Neural cell (in vitro differentiated cells): ENCODE measurements around the gene DNAAF1. TPM values are rescaled to one million over a fixed set of nuclear protein-coding genes. Genes with fewer than 3 reads are reported as not detected.

Experiments used
- H2AFZ ChIP-seq: fragments of 200-600, 300-800 bp; sonication (generic), shearing (Covaris generic); 2 replicates; pipeline ENCODE4 v1.6.0; 2014; ENCODE audit warnings: low read depth, mild to moderate bottlenecking, antibody characterized with exemption, low read length, moderate library complexity
- H3F3A ChIP-seq: fragments of 200-600 bp; shearing (Covaris generic); 2 replicates; pipeline ENCODE4 v1.6.1; 2016; ENCODE audit warnings: mild to moderate bottlenecking, moderate library complexity, mixed read lengths, antibody characterized with exemption, low read length; ENCODE audit not compliant: insufficient read depth, poor library complexity, severe bottlenecking
- H3K27ac ChIP-seq: fragments of 200-600, 300-800 bp; sonication (generic), shearing (Covaris generic); 2 replicates; pipeline ENCODE4 v1.5.1; 2014; ENCODE audit warnings: mild to moderate bottlenecking, low read length, moderate library complexity
- H3K27me3 ChIP-seq: fragments of 300-800, 200-600 bp; sonication (generic), shearing (Covaris generic); 2 replicates; pipeline ENCODE4 v1.6.0; 2014; ENCODE audit warnings: mild to moderate bottlenecking, low read depth, low read length, moderate library complexity; ENCODE audit not compliant: insufficient read depth
- H3K36me3 ChIP-seq: fragments of 300-800, 200-600 bp; sonication (generic), shearing (Covaris generic); 2 replicates; pipeline ENCODE4 v1.5.1; 2014; ENCODE audit warnings: mild to moderate bottlenecking, antibody characterized with exemption, low read length, moderate library complexity; ENCODE audit not compliant: insufficient read depth
- H3K4me2 ChIP-seq: fragments of 300-800, 200-600 bp; sonication (generic), shearing (Covaris generic); 2 replicates; pipeline ENCODE4 v1.6.0; 2014; ENCODE audit warnings: mild to moderate bottlenecking, low read length
- H3K4me3 ChIP-seq: fragments of 300-800, 200-600 bp; sonication (generic), shearing (Covaris generic); 2 replicates; pipeline ENCODE4 v1.5.1; 2014; ENCODE audit warnings: mild to moderate bottlenecking, low read length, moderate library complexity
- H3K79me2 ChIP-seq: fragments of 200-600 bp; shearing (Covaris generic); replicated peaks from 2 replicates; pipeline ENCODE4 v1.6.0; 2014; ENCODE audit warnings: mild to moderate bottlenecking, low read length, moderate library complexity; ENCODE audit not compliant: insufficient read depth
- H3K9ac ChIP-seq: fragments of 300-800, 200-600 bp; sonication (generic), shearing (Covaris generic); 2 replicates; pipeline ENCODE4 v1.6.1; 2016; ENCODE audit warnings: mild to moderate bottlenecking, low read length, mixed read lengths
- H3K9me2 ChIP-seq: fragments of 200-600 bp; shearing (Covaris generic); 2 replicates; pipeline ENCODE4 v1.6.1; 2016; ENCODE audit warnings: mild to moderate bottlenecking, low read length, mixed read lengths; ENCODE audit not compliant: insufficient read depth
- H3K9me3 ChIP-seq: fragments of 200-600, 300-800 bp; sonication (generic), shearing (Covaris generic); 2 replicates; pipeline ENCODE4 v1.6.1; 2016; ENCODE audit warnings: mild to moderate bottlenecking, mixed run types, low read length, moderate library complexity, mixed read lengths
- H4K20me1 ChIP-seq: fragments of 200-600 bp; shearing (Covaris generic); 2 replicates; pipeline ENCODE4 v1.6.1; 2016; ENCODE audit warnings: mild to moderate bottlenecking, mixed run types; ENCODE audit not compliant: insufficient read depth
- CTCF ChIP-seq: fragments of 450-650 bp; IDR thresholded peaks from 2 replicates; pipeline ENCODE4 v1.5.1; 2014; ENCODE audit warnings: antibody characterized with exemption, mild to moderate bottlenecking, moderate library complexity; ENCODE audit not compliant: poor library complexity, severe bottlenecking
- EP300 ChIP-seq: fragments of 450-650 bp; conservative IDR thresholded peaks from 2 replicates; pipeline ENCODE4 v1.6.1; 2014; ENCODE audit warnings: antibody characterized with exemption, mild to moderate bottlenecking, moderate library complexity; ENCODE audit not compliant: poor library complexity, severe bottlenecking
- EZH2 ChIP-seq: fragments of 200-600, 300-800 bp; shearing (Covaris generic), sonication (generic); IDR thresholded peaks from 2 replicates; pipeline ENCODE4 v1.6.1; 2014; ENCODE audit warnings: antibody characterized with exemption, low read length, borderline replicate concordance, mild to moderate bottlenecking; ENCODE audit not compliant: insufficient read depth, poor library complexity, severe bottlenecking
- MXI1 ChIP-seq: fragments of 450-650 bp; conservative IDR thresholded peaks from 2 replicates; pipeline ENCODE4 v1.6.1; 2014; ENCODE audit warnings: antibody characterized with exemption, mild to moderate bottlenecking; ENCODE audit not compliant: poor library complexity, severe bottlenecking
- POLR2AphosphoS5 ChIP-seq: IDR thresholded peaks from 2 replicates; pipeline ENCODE4 v1.6.1; 2012
- RAD21 ChIP-seq: fragments of 450-650 bp; conservative IDR thresholded peaks from 2 replicates; pipeline ENCODE4 v1.6.1; 2014; ENCODE audit warnings: antibody characterized with exemption, mild to moderate bottlenecking, moderate library complexity
- REST ChIP-seq: IDR thresholded peaks from 2 replicates; pipeline ENCODE4 v1.6.1; 2012; ENCODE audit warnings: borderline replicate concordance
- SMC3 ChIP-seq: fragments of 450-650 bp; conservative IDR thresholded peaks from 2 replicates; pipeline ENCODE4 v1.6.1; 2014; ENCODE audit warnings: antibody characterized with exemption, mild to moderate bottlenecking, moderate library complexity; ENCODE audit not compliant: poor library complexity
- TAF1 ChIP-seq: IDR thresholded peaks from 2 replicates; pipeline ENCODE4 v1.6.1; 2012; ENCODE audit warnings: low read depth
- polyA plus RNA-seq: library from polyadenylated mRNA; depleted of rRNA; stranded (reverse); fragments of >200 nt; gene quantifications from 2 replicates; pipeline ENCODE4 v1.2.3, GENCODE V29; 2014

Gene DNAAF1
- polyA plus RNA-seq, 1 donor from 2014 or later: 0.71 TPM

GRCh38 chr16:84105301-84105815, 39.8 kb upstream of the DNAAF1 start:
- Histone ChIP-seq H3F3A (no peaks in the 10 kb centered on the region), H3K9me3 (no peaks in the 10 kb centered on the region), H2AFZ (no peak overlapping the region), H3K79me2 (peaks cover 50% of the 10 kb centered on the region), H3K4me3 (no peak overlapping the region), H3K27me3 (no peaks in the 10 kb centered on the region), H3K4me2 (no peak overlapping the region), H3K9ac (no peak overlapping the region), H3K9me2 (no peaks in the 10 kb centered on the region), H3K27ac (no peak overlapping the region), H3K36me3 (no peaks in the 10 kb centered on the region), H4K20me1 (no peaks in the 10 kb centered on the region)
- TF ChIP-seq EP300 (no peak), CTCF (no peak), TAF1 (no peak), REST (no peak), SMC3 (no peak), RAD21 (no peak), POLR2AphosphoS5 (no peak), EZH2 (no peak), MXI1 (no peak)

- Histone ChIP-seq H3K36me3 (no peaks in the 10 kb centered on the region), H3K27me3 (no peaks in the 10 kb centered on the region), H4K20me1 (no peaks in the 10 kb centered on the region), H3F3A (no peaks in the 10 kb centered on the region), H3K9me3 (no peaks in the 10 kb centered on the region), H3K27ac (no peak overlapping the region), H3K4me3 (no peak overlapping the region), H3K9ac (no peak overlapping the region), H2AFZ (no peak overlapping the region), H3K79me2 (peaks cover 50% of the 10 kb centered on the region), H3K4me2 (no peak overlapping the region), H3K9me2 (no peaks in the 10 kb centered on the region)
- TF ChIP-seq EP300 (no peak), SMC3 (no peak), TAF1 (no peak), EZH2 (no peak), REST (no peak), POLR2AphosphoS5 (no peak), CTCF (no peak), RAD21 (no peak)
Measured at GRCh38 chr16:84105948-84106740, 39.0 kb upstream of the DNAAF1 start.
